ENCODE data around the gene LRG1.
A peak's percentile ranks its signal among the peaks of the same experiment; 100 is the strongest.
"Not testable (repeated sequence)": the region's sequence is repeated elsewhere in the genome, so short reads cannot be mapped to it uniquely, and the experiment has no call there.

LRG1 gene

DNA sequence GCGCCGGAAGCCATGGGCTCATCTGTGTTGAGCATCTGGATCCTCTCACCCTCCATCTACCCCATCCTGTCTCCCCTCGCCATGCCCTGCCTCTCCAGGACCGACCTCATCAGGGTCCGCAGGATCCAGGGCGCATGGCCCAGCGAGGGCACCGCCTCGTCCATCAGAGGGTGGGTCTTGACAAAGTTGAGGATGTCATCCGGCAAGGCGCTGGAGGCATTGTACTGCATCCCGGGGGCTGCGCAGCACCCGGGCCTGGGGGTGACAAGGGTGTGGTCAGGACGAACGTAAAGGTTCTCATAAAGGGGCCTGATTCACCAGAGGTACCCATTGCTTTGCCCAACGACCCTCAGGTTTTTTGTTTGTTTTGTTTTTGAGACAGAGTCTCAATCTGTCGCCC lies 10.2 kb upstream of the LRG1 start:
- DNase-seq = no peak

DNA sequence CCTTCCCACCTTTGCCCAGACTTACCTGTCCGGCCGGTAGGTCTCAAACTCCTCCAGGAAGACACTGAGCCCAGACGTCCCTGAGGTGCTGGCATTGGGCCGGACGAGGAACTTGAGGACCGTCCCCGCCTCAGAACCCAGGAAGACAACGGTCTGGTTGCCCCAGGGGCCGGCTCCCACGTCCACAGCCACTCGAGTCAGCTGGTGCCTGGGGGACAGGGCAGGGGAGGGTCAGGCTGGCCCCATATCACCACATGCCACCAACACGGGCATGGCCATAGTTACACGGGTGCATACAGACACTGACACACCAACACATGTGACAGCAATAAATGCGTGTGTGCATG lies 8.4 kb upstream of the LRG1 start:
- DNase-seq = no peak

DNA sequence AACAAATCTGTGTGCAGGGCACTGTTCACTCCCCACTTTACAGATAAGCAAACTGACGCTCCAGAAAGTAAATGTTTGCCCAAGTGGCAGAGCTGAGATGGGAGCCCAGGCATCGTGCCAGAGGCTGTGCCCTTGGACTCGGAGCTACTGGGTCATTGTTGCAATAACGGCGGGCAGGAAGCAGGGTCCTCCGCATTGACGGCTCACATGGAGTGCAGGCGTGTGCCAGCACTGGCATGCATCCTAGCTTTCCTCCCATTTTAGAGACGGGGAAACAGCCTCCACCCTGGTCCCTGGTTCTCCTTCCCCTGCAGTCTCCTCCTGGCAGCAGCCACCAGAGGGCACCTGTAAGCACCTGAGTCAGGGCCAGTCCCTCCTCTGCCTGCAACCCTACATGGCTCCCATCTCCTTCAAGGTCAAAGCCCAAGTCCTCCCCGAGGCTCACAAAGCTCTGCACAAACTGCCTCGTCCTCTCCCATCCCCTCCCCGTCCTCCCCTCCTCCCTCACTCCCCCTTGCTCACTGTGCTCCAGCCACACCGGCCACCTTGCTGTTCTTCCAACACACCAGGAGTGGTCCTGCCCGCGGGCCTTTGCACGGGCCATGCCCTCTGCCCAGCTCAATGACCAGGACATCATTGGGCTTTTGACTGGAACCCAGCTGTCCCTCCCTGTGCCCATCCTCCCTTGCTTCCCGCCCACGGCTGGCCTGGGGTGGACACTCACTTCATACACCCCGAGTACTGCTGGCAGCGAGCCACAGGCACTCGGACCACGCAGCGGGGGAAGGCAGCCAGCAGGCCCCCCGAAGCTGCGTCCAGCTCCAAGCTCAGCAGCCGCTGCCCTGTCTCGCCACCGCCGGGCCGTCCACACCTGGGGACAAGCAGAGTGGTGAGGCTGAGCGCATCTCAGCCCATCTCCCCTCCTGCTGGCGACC lies 7.7 kb upstream of the LRG1 start:
- no peak for DNase-seq

DNA sequence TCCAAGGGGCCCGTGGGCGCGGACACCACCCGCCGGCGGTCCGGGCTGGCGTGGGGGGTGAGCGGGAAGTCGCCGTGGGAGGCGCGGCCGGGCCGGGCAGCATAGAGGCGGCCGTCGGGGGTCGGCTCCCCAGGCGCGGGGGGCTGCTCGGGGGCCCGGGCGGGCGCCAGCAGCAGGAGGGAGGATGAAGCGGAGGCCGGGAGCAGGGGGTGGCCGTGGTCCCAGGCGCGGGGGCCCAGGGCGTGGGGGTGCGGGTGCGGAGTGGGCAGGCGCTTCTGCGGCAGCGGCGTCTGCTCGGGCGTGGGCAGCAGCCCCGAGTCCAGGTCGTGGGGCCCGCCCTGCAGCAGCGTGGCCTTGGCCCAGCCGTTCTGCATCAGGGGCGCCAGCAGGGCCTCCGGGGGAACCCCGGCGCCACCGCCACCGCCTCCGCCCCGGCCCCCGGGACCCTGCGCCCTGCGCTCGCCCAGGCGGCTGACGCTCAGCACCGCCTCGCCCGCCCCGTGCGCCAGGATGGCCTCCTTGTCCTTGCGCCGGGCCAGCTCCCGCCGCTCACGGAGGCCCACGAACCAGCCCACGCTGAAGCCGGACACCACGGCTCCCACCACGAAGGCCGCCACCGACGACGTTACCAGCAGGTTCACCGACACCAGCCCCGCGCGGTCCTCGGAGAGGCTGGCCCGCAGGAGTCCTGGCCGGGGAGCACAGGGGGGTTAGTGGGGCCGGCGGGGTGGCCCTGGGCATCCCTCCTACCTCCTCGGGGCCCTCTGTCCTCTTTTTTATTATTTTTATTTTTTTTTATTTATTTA lies 4.2 kb upstream of the LRG1 start:
- DNase-seq = no peak

DNA sequence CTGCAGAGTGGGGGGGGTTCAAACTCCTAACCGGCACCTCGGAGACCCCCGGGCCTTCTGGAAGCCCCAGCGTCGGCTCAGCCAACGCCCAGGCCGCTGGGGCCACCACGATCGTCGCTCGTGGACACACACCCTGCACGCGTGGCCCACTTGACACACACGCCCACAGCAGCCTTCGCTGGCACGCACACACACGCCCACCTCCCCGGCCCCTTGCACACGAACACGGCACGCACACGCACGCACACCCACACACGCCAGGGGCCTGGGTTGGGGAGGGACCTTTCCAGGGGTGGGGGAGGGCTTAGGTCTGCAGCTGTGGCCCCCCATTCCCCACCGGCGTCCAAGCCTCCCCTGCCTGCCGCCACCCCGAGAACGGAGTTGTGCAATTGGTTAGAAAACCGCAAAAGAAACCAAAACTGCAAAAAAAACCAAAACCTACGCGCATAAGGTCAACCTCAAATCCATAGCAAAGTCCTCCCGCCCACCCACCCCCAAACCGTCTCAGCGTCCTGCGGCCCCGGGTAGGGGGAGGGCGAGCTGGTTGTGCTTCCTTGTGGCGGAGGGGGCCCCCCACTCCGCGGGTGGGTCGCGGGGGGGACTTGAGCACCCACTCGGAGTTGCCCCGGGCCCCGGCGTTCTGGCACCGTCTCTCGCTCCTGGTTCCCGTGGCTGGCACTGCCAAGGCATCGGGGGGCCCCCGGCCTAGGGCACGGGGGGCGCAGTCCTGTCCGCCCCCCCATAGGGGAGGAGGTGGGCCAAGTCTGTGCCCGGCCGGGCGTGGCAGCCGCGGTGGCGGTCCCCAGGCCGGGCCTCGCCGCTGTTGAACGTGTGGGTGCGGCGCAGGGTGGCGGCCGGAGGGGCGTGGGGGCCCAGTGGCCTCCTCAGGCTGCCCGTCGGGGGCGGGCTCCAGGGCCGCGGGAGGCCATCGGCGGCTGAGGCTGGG lies 3.3 kb upstream of the LRG1 start:
- DNase-seq = no peak

DNA sequence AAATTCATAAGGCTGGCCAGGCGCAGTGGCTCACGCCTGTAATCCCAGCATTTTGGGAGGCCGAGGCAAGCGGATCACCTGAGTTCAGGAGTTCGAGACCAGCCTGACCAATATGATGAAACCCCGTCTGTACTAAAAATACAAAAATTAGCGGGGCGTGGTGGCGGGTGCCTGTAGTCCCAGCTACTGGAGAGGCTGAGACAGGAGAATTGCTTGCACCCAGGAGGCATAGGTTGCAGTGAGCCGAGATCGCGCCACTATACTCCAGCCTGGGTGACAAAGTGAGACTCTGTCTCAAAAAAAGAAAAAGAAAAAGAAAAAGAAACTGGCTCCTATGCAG lies 1.9 kb upstream of the LRG1 start:
- not testable (repeated sequence) for DNase-seq

DNA sequence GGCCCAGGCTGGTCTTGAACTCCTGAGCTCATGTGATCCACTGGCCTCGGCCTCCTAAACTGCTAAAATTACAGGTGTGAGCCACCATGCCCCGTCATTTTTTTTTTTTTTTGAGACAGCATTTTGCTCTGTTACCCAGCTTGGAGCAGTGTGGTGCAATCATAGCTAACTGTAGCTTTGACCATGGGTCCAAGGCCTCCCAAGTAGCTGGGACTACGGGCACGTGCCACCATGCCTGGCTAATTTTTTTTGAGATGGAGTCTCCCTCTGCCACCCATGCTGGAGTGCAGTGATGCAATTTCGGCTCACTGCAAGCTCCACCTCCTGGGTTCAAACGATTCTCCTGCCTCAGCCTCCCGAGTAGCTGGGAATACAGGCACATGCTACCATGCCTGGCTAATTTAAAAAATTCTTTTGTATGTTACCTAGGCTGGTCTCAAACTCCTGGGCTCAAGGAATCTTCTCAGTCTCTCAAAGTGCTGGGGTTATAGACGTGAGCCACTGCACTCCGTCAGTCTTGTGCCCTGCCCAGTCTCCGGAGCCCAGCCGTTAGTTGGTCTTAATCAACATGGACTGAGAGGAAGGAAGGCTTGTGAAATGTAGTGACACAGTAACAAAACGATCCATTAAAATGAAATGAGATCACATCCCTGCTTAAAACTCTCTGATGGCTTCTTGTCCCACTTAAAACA lies 1.4 kb upstream of the LRG1 start:
- no peak for DNase-seq

DNA sequence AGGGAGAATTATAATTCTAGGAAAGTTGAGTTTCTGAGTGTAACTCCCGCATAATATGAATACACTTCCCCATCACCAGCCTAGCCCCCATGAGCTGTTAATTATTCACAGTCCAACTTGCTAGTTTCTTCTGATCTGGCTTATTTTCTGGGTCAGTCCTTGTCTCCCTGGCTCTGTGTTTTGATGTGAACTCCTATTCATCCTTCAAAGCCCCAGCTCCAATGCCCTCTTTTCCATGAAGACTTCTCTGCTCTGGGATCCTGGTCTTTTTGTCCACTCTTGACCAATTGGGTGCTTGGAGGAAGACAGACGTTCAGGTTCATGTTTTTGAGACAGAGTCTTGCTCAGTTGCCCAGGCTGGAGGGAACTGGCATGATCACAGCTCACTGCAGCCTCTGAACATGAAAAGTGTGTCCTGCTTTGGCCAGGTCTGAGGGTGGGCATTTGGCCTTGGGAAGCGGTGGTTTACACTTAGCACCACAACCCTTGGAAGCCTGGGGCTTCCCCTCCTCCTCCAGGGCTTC lies 605 bp downstream of the LRG1 start:
- DNase-seq = no peak

DNA sequence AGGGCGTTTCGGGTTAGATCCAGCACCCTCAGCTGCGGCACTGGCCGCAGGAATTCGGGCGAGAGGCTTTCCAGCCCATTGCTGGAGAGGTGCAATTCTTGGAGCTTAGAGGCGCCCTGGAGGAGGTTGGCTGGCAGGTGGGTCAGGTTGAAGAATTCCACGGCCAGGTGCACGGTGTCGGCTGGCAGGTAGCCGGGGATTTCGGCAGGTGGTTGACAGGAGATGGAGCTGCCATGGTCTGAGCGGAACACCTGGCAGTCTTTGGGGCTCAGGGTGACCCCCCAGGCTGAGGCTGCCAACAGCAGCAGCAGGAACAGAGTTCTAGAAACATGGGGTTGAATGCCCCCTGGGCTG lies 1.3 kb downstream of the LRG1 start:
- no peak for DNase-seq

DNA sequence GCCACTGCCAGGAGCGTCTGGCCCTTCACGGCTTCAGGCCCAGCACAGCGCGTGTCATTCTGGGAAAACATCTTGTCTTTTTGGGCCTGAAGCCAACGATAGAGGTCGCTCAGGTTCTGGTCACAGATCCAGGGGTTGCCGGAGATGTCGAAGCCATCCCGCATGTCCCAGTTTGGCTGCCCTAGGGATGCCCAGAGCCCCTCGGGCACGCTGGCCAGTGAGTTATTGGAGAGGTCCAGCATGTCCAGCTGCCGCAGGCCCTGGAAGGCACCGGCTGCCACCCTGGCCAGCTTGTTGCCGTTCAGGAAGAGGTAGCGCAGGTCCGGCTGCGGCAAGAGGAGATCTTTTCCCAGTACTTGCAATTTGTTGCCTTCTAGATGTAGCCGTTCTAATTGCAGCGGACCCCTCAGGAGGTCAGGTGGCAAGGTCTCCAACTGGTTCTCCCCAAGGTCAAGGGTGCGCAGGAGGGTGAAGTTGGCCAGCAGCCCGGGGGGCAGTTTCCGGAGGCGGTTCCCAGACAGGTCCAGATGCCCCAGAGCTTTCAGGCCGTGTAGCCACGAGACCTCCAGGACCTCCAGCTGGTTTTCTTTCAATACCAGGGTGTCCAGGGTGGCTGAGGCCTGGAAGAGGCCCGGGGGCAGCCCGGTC lies 1.8 kb downstream of the LRG1 start:
- no peak for DNase-seq

DNA sequence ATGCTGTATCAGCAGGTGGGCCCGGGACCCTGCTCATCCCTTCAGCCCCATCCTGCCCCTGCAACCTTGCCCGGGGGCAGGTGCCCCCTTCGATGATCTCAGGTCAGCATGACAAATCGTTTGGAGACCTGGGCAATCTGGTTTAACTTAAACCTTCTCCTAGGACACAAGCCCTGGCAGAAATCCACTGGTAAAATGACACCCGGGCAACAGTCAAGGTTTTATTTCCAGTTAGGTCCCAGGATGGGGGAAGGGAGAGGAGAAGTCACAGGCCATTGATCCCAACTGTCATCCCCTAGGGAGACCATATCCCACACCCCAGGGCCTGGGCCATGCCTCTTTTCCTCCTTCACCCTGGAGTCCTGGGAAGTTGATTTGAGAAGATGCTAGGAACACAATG lies 3.0 kb downstream of the LRG1 start:
- no peak for DNase-seq

DNA sequence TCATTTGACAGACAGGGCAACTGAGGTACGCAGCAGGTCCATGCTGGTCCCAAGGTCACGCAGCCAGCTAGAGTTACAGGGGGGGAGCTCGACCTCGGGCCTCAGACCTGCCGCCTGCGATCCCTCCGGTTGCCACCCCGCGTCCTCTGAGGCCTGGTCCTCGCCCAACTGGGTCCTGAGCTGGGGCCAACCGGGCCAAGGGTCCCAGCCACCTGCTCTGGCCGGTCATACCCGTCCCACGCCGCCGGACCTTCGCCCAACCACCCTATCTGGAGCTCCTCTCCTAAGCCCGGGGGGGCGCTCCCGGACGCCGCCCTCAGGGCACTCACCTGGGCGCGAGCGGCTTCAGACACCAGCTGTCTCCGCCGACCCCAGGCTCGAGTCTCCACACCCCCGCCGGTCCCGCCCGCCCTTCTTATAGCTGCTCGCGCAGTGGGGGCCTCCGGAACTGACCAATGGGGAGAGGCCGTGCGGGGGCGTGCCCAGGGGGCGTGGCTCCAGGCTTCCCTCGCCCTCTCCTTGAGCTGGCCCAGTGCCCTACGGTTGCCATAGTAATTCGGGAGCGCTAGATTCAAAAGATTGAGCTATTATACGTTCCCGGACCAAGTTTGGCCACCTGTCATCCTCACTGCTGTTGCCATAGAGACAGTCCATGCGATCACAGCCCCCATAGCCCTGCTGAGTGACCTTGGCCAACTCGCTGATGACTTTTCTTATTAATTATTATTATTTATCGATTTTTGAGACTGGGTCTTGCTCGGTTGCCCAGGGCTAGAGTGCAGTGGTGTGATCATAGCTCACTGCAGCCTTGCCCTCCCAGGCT lies 4.8 kb downstream of the LRG1 start, which contains the start of gene PLIN5:
TSS of gene PLIN5 (minus strand) at position 389 of the 823 bp plus-strand sequence. CDS start 1,150 bp downstream, outside the sequence.
- DNase-seq = peak; percentile 51

DNA sequence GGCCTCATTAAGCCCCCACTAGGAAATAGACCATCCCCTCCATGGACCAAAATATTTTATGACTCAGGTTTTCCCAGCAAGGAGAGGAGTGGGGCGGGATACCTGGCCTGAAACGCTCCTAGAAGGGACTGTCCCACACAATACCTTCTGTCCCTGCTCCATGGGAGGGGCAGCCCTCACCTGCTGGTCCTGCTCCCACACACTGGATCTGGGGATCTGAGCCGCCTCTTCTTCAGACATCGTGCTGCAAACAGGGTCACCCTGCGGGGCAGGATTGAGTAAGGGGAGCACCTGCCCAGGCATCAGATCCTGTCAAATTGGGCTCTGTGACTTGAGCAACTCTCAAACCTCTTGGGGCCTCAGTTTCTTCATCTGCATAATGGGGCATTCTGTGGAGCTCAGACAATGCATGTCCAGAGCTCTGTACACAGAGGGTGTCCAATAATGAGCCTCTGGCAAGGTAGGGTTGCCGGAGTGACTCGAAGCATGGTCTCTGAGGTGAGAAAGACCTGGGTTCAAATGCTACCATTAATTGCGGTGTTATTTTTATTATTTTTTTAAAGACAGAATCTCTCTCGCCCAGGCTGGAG lies 5.9 kb downstream of the LRG1 start:
- DNase-seq = no peak

DNA sequence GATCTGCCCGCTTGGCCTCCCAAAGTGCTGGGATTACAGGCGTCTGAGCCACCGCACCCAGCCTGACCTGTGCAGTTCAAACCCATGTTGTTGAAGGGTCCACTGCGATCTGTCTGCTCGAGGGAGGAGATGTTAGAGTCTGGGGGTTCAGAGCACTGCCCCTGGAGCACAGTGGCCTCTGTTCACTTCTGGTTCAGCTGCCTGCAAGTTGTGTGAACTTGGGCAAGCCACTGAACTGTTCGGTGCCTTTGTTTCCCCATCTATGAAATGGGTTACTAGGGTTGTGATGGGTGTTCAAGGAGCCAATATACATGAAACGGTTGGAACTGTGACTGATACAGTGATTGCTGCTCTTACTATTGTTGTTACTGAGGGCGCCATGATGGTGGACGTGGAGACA lies 6.5 kb downstream of the LRG1 start:
- DNase-seq = no peak

DNA sequence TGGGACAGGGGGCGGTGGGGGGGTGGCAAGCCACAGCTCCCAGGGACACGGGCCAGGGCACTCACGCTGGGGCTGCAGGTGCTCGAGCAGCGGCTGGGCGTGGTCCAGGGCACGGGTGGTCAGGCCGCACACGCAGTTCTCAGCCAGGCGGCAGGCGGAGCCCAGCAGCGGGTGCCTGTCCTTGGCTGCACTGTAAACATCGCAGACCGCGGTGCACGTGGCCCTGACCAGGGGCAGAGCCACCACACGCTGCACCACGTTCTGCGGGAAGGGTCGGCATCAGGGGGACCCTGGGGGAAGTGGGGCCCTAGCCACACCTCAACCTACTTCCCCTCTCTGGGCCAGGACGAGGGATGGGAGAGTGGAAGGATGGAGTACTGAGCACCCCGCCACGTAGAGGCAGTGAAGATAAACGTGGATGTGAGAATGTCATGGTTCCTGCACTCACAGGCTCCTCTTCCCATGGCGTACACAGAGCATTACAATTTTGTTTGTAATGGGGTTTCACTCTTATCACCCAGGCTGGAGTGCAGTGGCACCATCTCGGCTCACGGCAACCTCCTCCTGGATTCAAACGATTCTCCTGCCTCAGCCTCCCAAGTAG lies 8.2 kb downstream of the LRG1 start:
- no peak for DNase-seq

DNA sequence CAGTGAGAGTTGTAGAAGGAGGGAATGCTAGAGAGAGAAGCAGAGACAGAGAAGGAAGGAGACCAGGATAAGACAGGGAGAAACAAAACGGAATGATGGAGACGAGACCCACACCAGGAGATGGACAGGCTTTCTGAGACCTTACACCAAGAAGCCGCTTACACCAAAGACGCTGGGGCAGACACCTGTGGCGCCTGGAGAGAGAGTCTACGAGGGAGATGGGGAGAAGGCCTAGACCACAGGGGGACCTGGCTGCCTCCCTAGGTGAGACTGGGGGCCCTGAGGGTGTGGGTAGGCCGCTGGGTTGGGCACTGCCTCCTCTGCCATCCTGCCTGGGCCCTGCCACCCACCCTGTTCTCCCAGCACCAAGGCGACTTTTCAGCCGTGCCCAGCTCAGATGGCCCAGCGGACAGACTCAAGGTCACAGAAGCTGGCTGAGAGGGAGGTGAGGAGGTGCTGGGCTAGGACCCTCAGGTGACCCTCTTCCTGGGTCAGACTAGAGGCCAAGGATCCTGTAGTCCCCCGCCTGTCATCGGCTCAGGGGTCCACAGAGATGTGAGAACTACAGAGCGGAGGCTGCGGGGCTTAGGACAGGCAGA lies 9.8 kb downstream of the LRG1 start:
- DNase-seq = no peak

DNA sequence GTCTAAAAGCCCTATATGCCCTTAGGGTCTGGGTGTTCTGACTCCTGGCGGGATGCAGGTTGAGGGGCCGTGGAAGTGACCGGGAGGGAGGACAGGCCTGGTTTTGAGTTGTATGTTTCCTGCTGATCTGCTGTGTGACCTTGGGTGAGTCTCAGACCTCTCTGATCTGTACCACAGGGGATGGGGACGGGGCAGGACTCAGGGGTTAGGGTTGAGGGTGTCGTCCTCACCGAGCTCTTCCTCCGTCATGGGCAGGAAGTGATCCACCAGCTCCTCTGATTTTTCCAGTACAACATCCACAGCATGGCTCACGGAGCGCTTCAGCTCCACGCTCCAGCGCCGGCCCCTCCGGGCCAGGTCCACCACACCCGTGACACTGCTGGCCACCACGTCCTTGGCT lies 11.0 kb downstream of the LRG1 start:
- DNase-seq = no peak

DNA sequence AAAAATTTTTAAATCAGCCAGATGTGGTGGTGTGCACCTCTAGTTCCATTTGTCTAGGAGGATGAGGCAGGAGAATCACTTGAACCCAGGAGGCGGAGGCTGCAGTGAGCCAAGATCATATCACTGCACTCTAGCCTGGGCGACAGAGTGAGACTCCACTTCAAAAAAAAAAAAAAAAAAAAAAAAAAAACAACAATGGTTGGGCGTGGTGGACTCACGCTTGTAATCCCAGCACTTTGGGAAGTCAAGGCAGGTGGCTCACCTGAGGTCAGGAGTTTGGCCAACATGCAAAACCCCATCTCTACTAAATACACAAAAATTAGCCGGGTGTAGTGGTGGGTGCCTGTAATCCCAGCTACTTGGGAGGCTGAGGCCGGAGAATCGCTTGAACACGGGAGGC lies 12.5 kb downstream of the LRG1 start:
- DNase-seq = not testable (repeated sequence)

DNA sequence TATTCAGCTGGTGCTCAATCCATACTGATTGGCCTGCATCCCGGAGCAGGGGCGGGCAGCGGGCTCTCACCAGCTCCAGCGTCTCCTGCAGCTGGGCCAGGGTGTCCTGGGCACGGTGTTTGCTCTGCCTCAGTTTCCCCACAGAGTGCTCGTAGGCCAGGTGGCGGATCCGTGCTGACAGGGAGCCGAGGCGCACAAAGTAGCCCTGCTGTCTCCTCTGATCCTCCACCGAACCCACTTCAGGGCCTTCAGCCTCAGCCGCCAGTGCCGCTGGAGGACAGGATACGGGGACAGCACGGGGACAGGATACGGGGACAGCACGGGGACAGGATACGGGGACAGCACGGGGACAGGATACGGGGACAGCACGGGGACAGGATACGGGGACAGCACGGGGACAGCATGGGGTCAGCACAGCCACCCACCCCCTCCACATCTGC lies 14.3 kb downstream of the LRG1 start:
- no peak for DNase-seq

Measured in NCI-H226 (cell line).